Skin of body (tissue), 2 donors: ENCODE data around the gene PLA2G12B. TPM values are rescaled to one million over a fixed set of nuclear protein-coding genes. Genes with fewer than 3 reads are reported as not detected.
"Not testable (repeated sequence)": the region's sequence is repeated elsewhere in the genome, so short reads cannot be mapped to it uniquely, and the experiment has no call there.

Source experiments
- DNase-seq: peaks from one replicate; lab custom pipeline; 2025; lab: John Stamatoyannopoulos, UW
- total RNA-seq: library from RNA; depleted of rRNA; stranded (reverse); fragments of >200 nt; gene quantifications from one replicate; pipeline ENCODE4 v1.2.3, GENCODE V29; 2014

PLA2G12B gene
- total RNA-seq, 1 donor from 2014 or later = not detected

- no peak for DNase-seq
Observed at GRCh38 chr10:72935361-72935760, 19.2 kb downstream of the PLA2G12B start.

GRCh38 chr10:72932259-72933015 lies 22.2 kb downstream of the PLA2G12B start:
- no peak for DNase-seq

- no peak for DNase-seq
Observed at GRCh38 chr10:72930276-72930675, 24.3 kb downstream of the PLA2G12B start.

GRCh38 chr10:72928798-72929197 lies 25.8 kb downstream of the PLA2G12B start:
- no peak for DNase-seq

- DNase-seq = no peak
Observed at GRCh38 chr10:72927485-72927884, 27.1 kb downstream of the PLA2G12B start.

- DNase-seq = no peak
Observed at GRCh38 chr10:72925951-72926465, 28.6 kb downstream of the PLA2G12B start.

GRCh38 chr10:72924351-72924750 lies 30.3 kb downstream of the PLA2G12B start:
- DNase-seq = no peak

GRCh38 chr10:72921147-72921683 lies 33.4 kb downstream of the PLA2G12B start:
- DNase-seq = not testable (repeated sequence)

- DNase-seq = no peak
Observed at GRCh38 chr10:72918352-72918751, 36.3 kb downstream of the PLA2G12B start.

- not testable (repeated sequence) for DNase-seq
Observed at GRCh38 chr10:72917803-72918332, 36.7 kb downstream of the PLA2G12B start.

- not testable (repeated sequence) for DNase-seq
Observed at GRCh38 chr10:72917201-72917600, 37.4 kb downstream of the PLA2G12B start.

- no peak for DNase-seq
Observed at GRCh38 chr10:72913287-72913686, 41.3 kb downstream of the PLA2G12B start.

GRCh38 chr10:72912736-72913135 lies 41.9 kb downstream of the PLA2G12B start:
- DNase-seq = no peak

- DNase-seq = no peak
Observed at GRCh38 chr10:72911758-72912157, 42.8 kb downstream of the PLA2G12B start.

- DNase-seq = no peak
Observed at GRCh38 chr10:72910705-72911104, 43.9 kb downstream of the PLA2G12B start.

GRCh38 chr10:72906446-72906845 lies 48.2 kb downstream of the PLA2G12B start:
- no peak for DNase-seq

GRCh38 chr10:72904806-72905205 lies 49.8 kb downstream of the PLA2G12B start:
- DNase-seq = no peak

- DNase-seq = not testable (repeated sequence)
Observed at GRCh38 chr10:72903941-72904446, 50.6 kb downstream of the PLA2G12B start.

- no peak for DNase-seq
Observed at GRCh38 chr10:72899545-72899944, 55.1 kb downstream of the PLA2G12B start.

GRCh38 chr10:72898616-72899015 lies 56.0 kb downstream of the PLA2G12B start:
- no peak for DNase-seq

GRCh38 chr10:72895236-72895850 lies 59.3 kb downstream of the PLA2G12B start:
- no peak for DNase-seq
